ENCODE results near the gene WBP4.
"Not testable (repeated sequence)": the region's sequence is repeated elsewhere in the genome, so short reads cannot be mapped to it uniquely, and the experiment has no call there.

WBP4 gene

GRCh38 chr13:41107584-41108014, 46.3 kb downstream of the WBP4 start:
- H3K4me3 ChIP-seq (replicated peaks; ENCODE audit: low read depth, low read length): no peak overlapping the region
- TF ChIP-seq CTCF (IDR thresholded peaks at IDR 0.05; ENCODE audit: low read depth, low read length, missing control alignments): no peak
- DNase-seq (ENCODE audit: extremely low read depth, low read depth): no peak

- TF ChIP-seq CTCF (IDR thresholded peaks at IDR 0.05; ENCODE audit: low read depth, low read length, missing control alignments): no peak
- no peak overlapping the region for H3K4me3 ChIP-seq (replicated peaks; ENCODE audit: low read depth, low read length)
- no peak for DNase-seq (ENCODE audit: extremely low read depth, low read depth)
These were observed 50.1 kb downstream of the WBP4 start for GRCh38 chr13:41111454-41111853.

GRCh38 chr13:41117869-41118268, 56.6 kb downstream of the WBP4 start:
- no peak overlapping the region for H3K4me3 ChIP-seq (replicated peaks; ENCODE audit: low read depth, low read length)
- TF ChIP-seq CTCF (IDR thresholded peaks at IDR 0.05; ENCODE audit: low read depth, low read length, missing control alignments): no peak
- DNase-seq (ENCODE audit: extremely low read depth, low read depth): no peak

- TF ChIP-seq CTCF (IDR thresholded peaks at IDR 0.05; ENCODE audit: low read depth, low read length, missing control alignments): no peak
- H3K4me3 ChIP-seq (replicated peaks; ENCODE audit: low read depth, low read length): no peak overlapping the region
- DNase-seq (ENCODE audit: extremely low read depth, low read depth): no peak
These were observed 61.5 kb downstream of the WBP4 start for GRCh38 chr13:41122838-41123237.

- no peak overlapping the region for H3K4me3 ChIP-seq (replicated peaks; ENCODE audit: low read depth, low read length)
- DNase-seq (ENCODE audit: extremely low read depth, low read depth): no peak
- TF ChIP-seq CTCF (IDR thresholded peaks at IDR 0.05; ENCODE audit: low read depth, low read length, missing control alignments): no peak
These were observed 66.4 kb downstream of the WBP4 start for GRCh38 chr13:41127701-41128100.

- H3K4me3 ChIP-seq (replicated peaks; ENCODE audit: low read depth, low read length): peak overlapping the region; percentile 69
- no peak for DNase-seq (ENCODE audit: extremely low read depth, low read depth)
- TF ChIP-seq CTCF (IDR thresholded peaks at IDR 0.05; ENCODE audit: low read depth, low read length, missing control alignments): no peak
These were observed 69.0 kb downstream of the WBP4 start for GRCh38 chr13:41130356-41130755.

GRCh38 chr13:41131189-41131588, 69.9 kb downstream of the WBP4 start:
- not testable (repeated sequence) for DNase-seq (ENCODE audit: extremely low read depth, low read depth)
- peak overlapping the region; percentile 69 for H3K4me3 ChIP-seq (replicated peaks; ENCODE audit: low read depth, low read length)

GRCh38 chr13:41131660-41132511, 70.6 kb downstream of the WBP4 start:
- DNase-seq (ENCODE audit: extremely low read depth, low read depth): not testable (repeated sequence)

More at GRCh38 chr13:41131660-41132511, 70.6 kb downstream of the WBP4 start:
- H3K4me3 ChIP-seq (replicated peaks; ENCODE audit: low read depth, low read length): peak overlapping the region; percentile 69
